Nephron progenitor cell (in vitro differentiated cells): ENCODE measurements around the gene LRRN1.

Experiments
- DNase-seq: peaks from one replicate; pipeline ENCODE4 v3.0.0; 2021
- H3K27ac Mint-ChIP-seq: 2 replicates; pipeline ENCODE4 v1.8.0; 2021; ENCODE audit warnings: mild to moderate bottlenecking, moderate library complexity, mixed read lengths
- H3K27me3 Mint-ChIP-seq: 2 replicates; pipeline ENCODE4 v1.8.0; 2021; ENCODE audit warnings: mild to moderate bottlenecking, low read depth, mixed read lengths; ENCODE audit not compliant: poor library complexity
- H3K36me3 Mint-ChIP-seq: 2 replicates; pipeline ENCODE4 v1.8.0; 2021; ENCODE audit warnings: low read depth, mixed read lengths
- H3K4me1 Mint-ChIP-seq: 2 replicates; pipeline ENCODE4 v1.8.0; 2021; ENCODE audit warnings: mixed read lengths
- H3K4me3 Mint-ChIP-seq: 2 replicates; pipeline ENCODE4 v1.8.0; 2021; ENCODE audit warnings: mild to moderate bottlenecking, moderate library complexity, mixed read lengths
- H3K9me3 Mint-ChIP-seq: 2 replicates; pipeline ENCODE4 v1.8.0; 2021; ENCODE audit warnings: mild to moderate bottlenecking, moderate library complexity, mixed read lengths
- CTCF ChIP-seq: fragments of 200-600 bp; sonication (generic); IDR thresholded peaks from 2 replicates; pipeline ENCODE4 v1.5.0; 2021; ENCODE audit warnings: antibody characterized with exemption

LRRN1 gene

DNA sequence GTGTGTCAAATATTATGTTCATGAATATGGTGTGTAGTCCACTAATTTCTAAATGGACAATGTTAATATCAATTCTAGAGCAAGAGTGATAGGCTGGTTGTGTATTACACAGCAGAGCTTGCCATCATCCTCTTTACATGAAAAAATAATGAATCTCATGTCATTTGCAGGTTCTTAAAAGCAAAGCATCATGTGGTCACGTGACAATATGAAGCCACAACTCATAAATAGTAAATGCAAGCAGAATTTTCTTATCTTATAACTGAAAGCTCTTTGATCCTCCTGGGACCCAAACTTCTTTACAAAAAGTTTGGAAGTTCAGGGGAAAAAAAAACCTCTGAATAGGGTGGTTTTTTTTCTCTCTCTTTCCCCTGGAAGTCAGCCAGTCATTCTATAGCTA lies 26.9 kb upstream of the LRRN1 start:
- Mint-ChIP-seq H3K4me1 (peaks cover 21% of the 10 kb centered on the region), H3K36me3 (peaks cover 37% of the 10 kb centered on the region), H3K9me3 (peaks cover 30% of the 10 kb centered on the region), H3K27ac (no peak overlapping the region), H3K27me3 (peaks cover 3% of the 10 kb centered on the region), H3K4me3 (no peak overlapping the region)
- DNase-seq: no peak
- no peak for TF ChIP-seq CTCF

DNA sequence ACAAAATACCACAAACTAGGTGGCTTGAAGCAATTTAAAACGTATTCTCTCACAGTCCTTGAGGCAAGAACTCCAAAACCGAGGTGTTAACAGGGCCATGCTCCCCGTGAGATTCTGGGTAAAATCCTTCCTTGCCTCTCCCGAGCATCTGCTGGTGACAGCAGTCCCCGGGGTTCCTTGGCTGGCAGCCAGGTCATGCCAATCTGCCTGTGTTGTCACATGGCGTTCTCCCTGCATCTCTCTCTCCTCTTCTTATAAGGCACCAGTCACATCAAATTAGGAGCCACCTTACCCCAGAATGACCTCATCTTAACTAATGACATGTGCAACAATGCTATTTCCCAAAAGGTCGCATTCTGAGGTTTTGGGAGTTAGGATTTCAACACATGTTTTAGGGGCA lies 26.3 kb upstream of the LRRN1 start:
- DNase-seq: no peak
- H3K36me3 Mint-ChIP-seq: peaks cover 42% of the 10 kb centered on the region
- no peak overlapping the region for H3K4me3 Mint-ChIP-seq
- peaks cover 15% of the 10 kb centered on the region for H3K4me1 Mint-ChIP-seq
- H3K9me3 Mint-ChIP-seq: peaks cover 30% of the 10 kb centered on the region
- H3K27ac Mint-ChIP-seq: no peak overlapping the region
- TF ChIP-seq CTCF: no peak
- H3K27me3 Mint-ChIP-seq: peaks cover 3% of the 10 kb centered on the region

GRCh38 chr3:3776607-3777006 lies 22.6 kb upstream of the LRRN1 start:
- peaks cover 42% of the 10 kb centered on the region for H3K36me3 Mint-ChIP-seq
- no peak overlapping the region for H3K27ac Mint-ChIP-seq
- peaks cover 3% of the 10 kb centered on the region for H3K27me3 Mint-ChIP-seq
- H3K4me1 Mint-ChIP-seq: peaks cover 8% of the 10 kb centered on the region
- no peak for TF ChIP-seq CTCF
- no peak overlapping the region for H3K4me3 Mint-ChIP-seq
- H3K9me3 Mint-ChIP-seq: peaks cover 30% of the 10 kb centered on the region
- no peak for DNase-seq

GRCh38 chr3:3778216-3778615 lies 21.0 kb upstream of the LRRN1 start:
- H3K27me3 Mint-ChIP-seq: peaks cover 3% of the 10 kb centered on the region
- H3K36me3 Mint-ChIP-seq: peaks cover 42% of the 10 kb centered on the region
- TF ChIP-seq CTCF: no peak
- no peaks in the 10 kb centered on the region for H3K4me1 Mint-ChIP-seq
- H3K9me3 Mint-ChIP-seq: peaks cover 30% of the 10 kb centered on the region
- no peak overlapping the region for H3K27ac Mint-ChIP-seq
- no peak overlapping the region for H3K4me3 Mint-ChIP-seq
- no peak for DNase-seq

DNA sequence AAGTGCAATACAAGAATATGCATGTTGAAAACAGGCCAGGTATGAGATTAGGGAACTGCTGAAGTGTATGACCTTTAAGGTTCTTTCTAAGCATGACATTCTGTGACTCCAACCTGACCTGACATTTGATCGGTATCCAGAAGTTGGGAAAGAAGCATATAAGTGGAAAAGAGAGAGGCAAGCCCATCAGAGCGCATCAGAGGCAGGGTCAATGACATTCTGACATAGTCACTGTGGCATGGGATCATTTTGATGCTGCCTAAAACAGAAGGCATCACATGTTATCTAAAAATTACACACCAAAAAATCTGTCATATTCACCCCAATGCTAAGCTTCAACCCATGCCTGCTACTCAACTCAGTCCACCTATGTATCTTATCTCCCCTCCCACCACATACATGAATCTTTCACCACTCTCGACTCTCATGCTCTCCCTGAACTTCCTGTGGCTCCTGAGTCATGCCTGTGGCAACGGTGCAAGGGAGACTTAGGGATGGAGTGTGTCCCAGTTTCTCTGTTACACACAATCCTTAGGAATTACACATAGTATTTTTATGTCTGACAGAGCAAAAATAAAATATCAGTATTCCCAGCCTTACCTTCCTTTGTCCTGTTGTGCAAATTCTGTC lies 20.5 kb upstream of the LRRN1 start:
- Mint-ChIP-seq H3K4me3 (no peak overlapping the region), H3K27ac (no peak overlapping the region), H3K36me3 (peaks cover 40% of the 10 kb centered on the region), H3K9me3 (peaks cover 30% of the 10 kb centered on the region), H3K27me3 (peaks cover 3% of the 10 kb centered on the region), H3K4me1 (no peaks in the 10 kb centered on the region)
- no peak for DNase-seq
- no peak for TF ChIP-seq CTCF

DNA sequence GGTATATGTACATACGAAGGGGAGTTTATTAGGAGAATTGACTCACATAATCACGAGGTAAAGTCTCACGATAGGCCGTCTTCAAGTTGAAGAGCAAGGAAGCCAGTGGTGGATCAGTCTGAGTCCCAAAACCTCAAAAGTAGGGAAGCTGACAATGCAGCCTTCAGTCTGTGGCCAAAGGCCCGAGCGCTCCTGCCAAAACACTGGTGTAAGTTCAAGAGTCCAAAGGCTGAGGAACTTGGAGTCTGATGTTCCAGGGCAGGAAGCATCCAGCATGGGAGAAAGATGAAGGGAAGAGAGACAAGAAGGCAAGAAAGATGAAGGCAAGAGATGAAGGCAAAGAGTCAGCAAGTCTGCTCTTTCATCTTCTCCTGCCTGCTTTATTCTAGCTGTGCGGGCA lies 16.8 kb upstream of the LRRN1 start:
- no peak overlapping the region for H3K27ac Mint-ChIP-seq
- H3K4me1 Mint-ChIP-seq: no peaks in the 10 kb centered on the region
- no peak overlapping the region for H3K4me3 Mint-ChIP-seq
- no peaks in the 10 kb centered on the region for H3K9me3 Mint-ChIP-seq
- H3K36me3 Mint-ChIP-seq: peaks cover 3% of the 10 kb centered on the region
- DNase-seq: no peak
- no peak for TF ChIP-seq CTCF
- no peaks in the 10 kb centered on the region for H3K27me3 Mint-ChIP-seq
